ENCODE results near the gene ABHD2.

GRCh38 chr15:89177116-89177515, 88.9 kb downstream of the ABHD2 start:
- TF ChIP-seq CTCF (conservative IDR thresholded peaks at IDR 0.05; ENCODE audit: low read depth in 2 of 2) (no peak), POLR2AphosphoS5 (IDR thresholded peaks at IDR 0.05; ENCODE audit: low read depth) (no peak), EZH2 (IDR thresholded peaks at IDR 0.05; ENCODE audit: low read depth, unreplicated experiment) (no peak), ZNF114 (CRISPR knock-in tag; IDR thresholded peaks at IDR 0.05) (no peak), JUNB (IDR thresholded peaks at IDR 0.05; ENCODE audit: unreplicated experiment) (no peak)
- TF ChIP-seq, protein P1, sequence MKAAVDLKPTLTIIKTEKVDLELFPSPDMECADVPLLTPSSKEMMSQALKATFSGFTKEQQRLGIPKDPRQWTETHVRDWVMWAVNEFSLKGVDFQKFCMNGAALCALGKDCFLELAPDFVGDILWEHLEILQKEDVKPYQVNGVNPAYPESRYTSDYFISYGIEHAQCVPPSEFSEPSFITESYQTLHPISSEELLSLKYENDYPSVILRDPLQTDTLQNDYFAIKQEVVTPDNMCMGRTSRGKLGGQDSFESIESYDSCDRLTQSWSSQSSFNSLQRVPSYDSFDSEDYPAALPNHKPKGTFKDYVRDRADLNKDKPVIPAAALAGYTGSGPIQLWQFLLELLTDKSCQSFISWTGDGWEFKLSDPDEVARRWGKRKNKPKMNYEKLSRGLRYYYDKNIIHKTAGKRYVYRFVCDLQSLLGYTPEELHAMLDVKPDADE (IDR thresholded peaks at IDR 0.05): no peak

Measured in GM23338 (cell line).